Uterus (tissue), 2 donors: ENCODE results near the gene BRCA2.

Source experiments
- POLR2A ChIP-seq, 2 donors: fragments of 450-650 bp; IDR thresholded peaks; one replicate each; pipeline ENCODE4 v1.6.1; 2016; ENCODE audit warnings: antibody characterized with exemption in 2 of 2, mild to moderate bottlenecking in 1 of 2, moderate library complexity in 1 of 2
- TF ChIP-seq, protein P1 (sequence below), 4 experiments: fragments of 200-600 bp in 2 of 4; fragments of 450-650 bp in 2 of 4; sonication (generic) in 2 of 4; IDR thresholded peaks; one replicate each; pipeline ENCODE4 v1.5.1; 2016 to 2019; ENCODE audit warnings: antibody characterized with exemption in 4 of 4, mild to moderate bottlenecking in 2 of 4, moderate library complexity in 1 of 4

DNA sequence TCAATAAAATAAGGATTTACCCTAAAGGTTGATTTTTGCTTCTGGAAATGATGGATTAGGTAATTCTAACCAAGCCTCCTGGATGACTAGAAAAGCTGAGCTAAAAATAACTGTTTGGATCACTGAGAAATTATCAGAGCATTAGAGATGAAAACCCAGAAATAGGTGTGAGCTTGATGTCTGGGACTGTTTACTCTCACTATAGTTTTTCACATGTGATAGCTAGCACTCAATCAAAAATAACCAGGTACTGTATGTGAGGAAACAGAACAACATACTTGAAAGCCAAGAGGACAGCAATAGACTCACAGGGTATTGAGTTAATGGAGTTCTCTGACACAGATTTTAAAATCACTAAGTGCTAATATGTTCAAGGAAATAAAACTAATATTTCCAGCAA is 9.7 kb upstream of the BRCA2 start:
- no peak for TF ChIP-seq POLR2A (IDR thresholded peaks at IDR 0.05)
- TF ChIP-seq, protein P1, sequence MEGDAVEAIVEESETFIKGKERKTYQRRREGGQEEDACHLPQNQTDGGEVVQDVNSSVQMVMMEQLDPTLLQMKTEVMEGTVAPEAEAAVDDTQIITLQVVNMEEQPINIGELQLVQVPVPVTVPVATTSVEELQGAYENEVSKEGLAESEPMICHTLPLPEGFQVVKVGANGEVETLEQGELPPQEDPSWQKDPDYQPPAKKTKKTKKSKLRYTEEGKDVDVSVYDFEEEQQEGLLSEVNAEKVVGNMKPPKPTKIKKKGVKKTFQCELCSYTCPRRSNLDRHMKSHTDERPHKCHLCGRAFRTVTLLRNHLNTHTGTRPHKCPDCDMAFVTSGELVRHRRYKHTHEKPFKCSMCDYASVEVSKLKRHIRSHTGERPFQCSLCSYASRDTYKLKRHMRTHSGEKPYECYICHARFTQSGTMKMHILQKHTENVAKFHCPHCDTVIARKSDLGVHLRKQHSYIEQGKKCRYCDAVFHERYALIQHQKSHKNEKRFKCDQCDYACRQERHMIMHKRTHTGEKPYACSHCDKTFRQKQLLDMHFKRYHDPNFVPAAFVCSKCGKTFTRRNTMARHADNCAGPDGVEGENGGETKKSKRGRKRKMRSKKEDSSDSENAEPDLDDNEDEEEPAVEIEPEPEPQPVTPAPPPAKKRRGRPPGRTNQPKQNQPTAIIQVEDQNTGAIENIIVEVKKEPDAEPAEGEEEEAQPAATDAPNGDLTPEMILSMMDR (IDR thresholded peaks at IDR 0.05): no peak
